ENCODE data around the gene DAAM1.

DNA sequence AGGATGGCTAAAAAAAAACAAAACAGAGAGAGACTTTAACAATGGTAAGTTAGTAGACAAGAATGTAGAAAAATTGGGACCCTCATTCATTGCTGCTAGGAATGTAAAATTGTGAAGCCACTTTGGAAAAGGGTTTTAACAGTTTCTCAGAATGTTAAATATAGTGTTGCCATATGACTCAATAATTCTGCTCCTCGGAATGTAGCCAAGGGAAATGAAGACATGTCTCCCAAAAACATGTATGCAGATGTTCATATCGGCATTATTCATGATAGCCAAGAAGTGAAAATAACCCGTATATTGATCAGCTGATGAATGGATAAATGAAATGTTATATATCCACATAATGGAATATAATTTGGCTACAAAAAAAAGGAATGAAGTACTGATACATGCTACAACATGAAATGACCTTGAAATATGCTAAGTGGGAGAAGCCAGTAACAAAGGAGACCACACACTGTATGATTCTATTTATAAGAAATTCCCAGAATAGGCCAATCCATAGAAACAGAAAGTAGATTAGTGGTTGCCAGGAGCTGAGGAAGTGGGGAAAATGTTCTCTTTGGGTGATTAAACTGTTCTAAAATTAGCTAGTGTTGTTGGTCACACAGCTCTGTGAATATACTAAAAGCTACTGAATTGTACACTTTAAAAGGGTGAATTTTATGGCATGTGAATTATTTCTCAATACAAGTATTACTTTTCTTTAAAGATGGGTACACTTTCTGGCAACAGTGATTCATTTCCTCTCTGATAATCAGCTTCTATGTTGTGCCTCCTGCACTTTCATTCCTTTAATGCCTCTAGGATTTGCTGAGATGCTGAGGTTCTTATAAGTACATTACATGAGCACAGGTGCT lies 132.5 kb downstream of the DAAM1 start:
- TF ChIP-seq EZH2 (IDR thresholded peaks at IDR 0.05; ENCODE audit: borderline replicate concordance, low read length) (no peak), CTCF (conservative IDR thresholded peaks at IDR 0.05 in 1 of 2, IDR thresholded peaks at IDR 0.05 in 1 of 2; ENCODE audit: extremely low read depth in 1 of 2, insufficient read depth in 1 of 2, low read depth in 1 of 2, low read length in 2 of 2) (no peak)
